IMR-90 (cell line): ENCODE measurements around the gene TTC28.

ENCODE experiments used
- CEBPB ChIP-seq: IDR thresholded peaks from 2 replicates; pipeline ENCODE4 v1.6.1; 2012; ENCODE audit warnings: low read depth, low read length, improper control_type of control experiment
- FOS ChIP-seq: fragments of 150-350 bp; IDR thresholded peaks from 2 replicates; pipeline ENCODE4 v1.6.1; 2016; ENCODE audit warnings: low read depth, low read length
- MAZ ChIP-seq: IDR thresholded peaks from 2 replicates; pipeline ENCODE4 v1.6.1; 2012; ENCODE audit warnings: low read depth, mild to moderate bottlenecking, low read length, improper control_type of control experiment, moderate library complexity, borderline replicate concordance
- MXI1 ChIP-seq: IDR thresholded peaks from 2 replicates; pipeline ENCODE4 v1.6.1; 2012; ENCODE audit warnings: low read depth, mild to moderate bottlenecking, low read length, moderate library complexity, borderline replicate concordance
- POLR2A ChIP-seq: IDR thresholded peaks from 2 replicates; pipeline ENCODE4 v1.6.1; 2012; ENCODE audit warnings: mild to moderate bottlenecking, low read depth, low read length
- RAD21 ChIP-seq: IDR thresholded peaks from 2 replicates; pipeline ENCODE4 v1.6.1; 2012; ENCODE audit warnings: low read length, improper control_type of control experiment
- RCOR1 ChIP-seq: IDR thresholded peaks from 2 replicates; pipeline ENCODE4 v1.6.1; 2012; ENCODE audit warnings: mild to moderate bottlenecking, low read length, improper control_type of control experiment; ENCODE audit not compliant: insufficient replicate concordance
- RFX5 ChIP-seq: IDR thresholded peaks from 2 replicates; pipeline ENCODE4 v1.8.0; 2012; ENCODE audit warnings: low read depth, mild to moderate bottlenecking, low read length, moderate library complexity
- TF ChIP-seq, protein P1 (sequence below): conservative IDR thresholded peaks from 2 replicates; pipeline ENCODE4 v1.5.1; 2012; ENCODE audit warnings: mild to moderate bottlenecking, low read depth, low read length, improper control_type of control experiment
- TF ChIP-seq, protein P2 (sequence below): fragments of 150-350 bp; IDR thresholded peaks from 2 replicates; pipeline ENCODE4 v1.6.1; 2016; ENCODE audit warnings: low read depth, mild to moderate bottlenecking, low read length, moderate library complexity, borderline replicate concordance

DNA sequence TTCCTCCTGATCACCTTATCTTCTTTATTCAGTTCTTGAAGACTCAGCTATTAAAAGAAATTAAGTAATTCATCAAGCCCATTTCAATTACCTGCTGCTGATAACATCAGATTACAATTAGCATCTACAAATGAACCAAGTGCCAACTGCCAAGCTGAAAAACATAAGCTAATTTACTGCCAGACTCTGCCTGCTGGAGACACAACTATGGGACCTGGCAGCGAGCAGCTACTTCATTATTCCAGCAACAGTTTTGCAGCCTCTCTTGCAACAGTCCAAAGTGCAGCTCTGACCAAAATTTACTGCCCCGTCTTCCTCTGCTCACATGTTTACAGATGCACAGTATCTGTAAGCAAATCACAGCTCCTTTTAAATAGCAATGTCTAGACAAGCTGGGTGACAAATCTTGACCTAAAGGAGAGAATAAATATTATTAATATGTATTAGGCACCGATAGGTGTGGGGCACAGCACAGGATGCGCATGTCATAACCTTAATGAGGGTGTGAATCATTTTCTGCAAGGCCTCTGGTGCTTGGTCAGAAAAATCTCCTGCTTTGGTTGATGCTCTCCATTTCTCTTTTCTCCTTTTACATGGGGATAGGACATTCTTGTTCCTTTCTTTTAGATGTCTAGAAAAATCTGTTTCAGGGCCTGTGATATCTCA lies 528.4 kb downstream of the TTC28 start:
- TF ChIP-seq MXI1 (no peak), POLR2A (no peak), RCOR1 (no peak), FOS (no peak), RAD21 (no peak), RFX5 (no peak), CEBPB (no peak), MAZ (no peak)
- TF ChIP-seq, protein P1, sequence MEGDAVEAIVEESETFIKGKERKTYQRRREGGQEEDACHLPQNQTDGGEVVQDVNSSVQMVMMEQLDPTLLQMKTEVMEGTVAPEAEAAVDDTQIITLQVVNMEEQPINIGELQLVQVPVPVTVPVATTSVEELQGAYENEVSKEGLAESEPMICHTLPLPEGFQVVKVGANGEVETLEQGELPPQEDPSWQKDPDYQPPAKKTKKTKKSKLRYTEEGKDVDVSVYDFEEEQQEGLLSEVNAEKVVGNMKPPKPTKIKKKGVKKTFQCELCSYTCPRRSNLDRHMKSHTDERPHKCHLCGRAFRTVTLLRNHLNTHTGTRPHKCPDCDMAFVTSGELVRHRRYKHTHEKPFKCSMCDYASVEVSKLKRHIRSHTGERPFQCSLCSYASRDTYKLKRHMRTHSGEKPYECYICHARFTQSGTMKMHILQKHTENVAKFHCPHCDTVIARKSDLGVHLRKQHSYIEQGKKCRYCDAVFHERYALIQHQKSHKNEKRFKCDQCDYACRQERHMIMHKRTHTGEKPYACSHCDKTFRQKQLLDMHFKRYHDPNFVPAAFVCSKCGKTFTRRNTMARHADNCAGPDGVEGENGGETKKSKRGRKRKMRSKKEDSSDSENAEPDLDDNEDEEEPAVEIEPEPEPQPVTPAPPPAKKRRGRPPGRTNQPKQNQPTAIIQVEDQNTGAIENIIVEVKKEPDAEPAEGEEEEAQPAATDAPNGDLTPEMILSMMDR, result no peak
- TF ChIP-seq, protein P2, sequence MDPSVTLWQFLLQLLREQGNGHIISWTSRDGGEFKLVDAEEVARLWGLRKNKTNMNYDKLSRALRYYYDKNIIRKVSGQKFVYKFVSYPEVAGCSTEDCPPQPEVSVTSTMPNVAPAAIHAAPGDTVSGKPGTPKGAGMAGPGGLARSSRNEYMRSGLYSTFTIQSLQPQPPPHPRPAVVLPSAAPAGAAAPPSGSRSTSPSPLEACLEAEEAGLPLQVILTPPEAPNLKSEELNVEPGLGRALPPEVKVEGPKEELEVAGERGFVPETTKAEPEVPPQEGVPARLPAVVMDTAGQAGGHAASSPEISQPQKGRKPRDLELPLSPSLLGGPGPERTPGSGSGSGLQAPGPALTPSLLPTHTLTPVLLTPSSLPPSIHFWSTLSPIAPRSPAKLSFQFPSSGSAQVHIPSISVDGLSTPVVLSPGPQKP, result no peak
